GM11168 (cell line): ENCODE results near the gene FLYWCH1.

Experiments
- in situ Hi-C: fragments of 300-500 bp; cut with MboI; formaldehyde crosslinking; loops from one replicate; pipeline ENCODE4 v1.12.0; 2022; ENCODE audit warnings: low sequenced_read_pairs; ENCODE audit not compliant: unreplicated experiment

FLYWCH1 gene

GRCh38 chr16:2966043-2966807 is 54.5 kb downstream of the FLYWCH1 start:
- in situ Hi-C loops, result no loop called here

GRCh38 chr16:2966808-2967191 is 55.1 kb downstream of the FLYWCH1 start:
- in situ Hi-C loops, result no loop called here

DNA sequence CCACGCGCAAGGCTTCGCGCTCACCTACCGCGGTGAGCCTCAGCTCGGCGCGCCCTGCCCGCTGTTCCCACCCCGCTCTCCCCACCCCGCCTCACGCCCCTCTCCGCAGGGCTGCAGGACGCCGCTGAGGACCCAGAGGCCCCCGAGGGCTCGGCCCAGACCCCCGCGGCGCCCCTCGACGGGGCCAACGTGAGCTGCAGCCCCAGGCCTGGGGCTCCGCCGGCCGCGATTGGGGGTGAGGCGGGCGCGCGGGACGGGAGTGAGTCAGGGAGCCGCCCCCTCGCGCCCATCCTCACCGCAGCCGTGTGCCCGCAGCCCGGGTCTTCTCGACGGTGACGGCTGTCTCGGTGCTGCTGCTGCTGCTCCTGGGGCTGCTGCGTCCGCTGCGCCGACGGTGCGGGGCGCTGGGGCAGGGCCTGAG is 55.5 kb downstream of the FLYWCH1 start:
- in situ Hi-C loops, result no loop called here

GRCh38 chr16:2967721-2968161 is 56.0 kb downstream of the FLYWCH1 start:
- in situ Hi-C loops, result no loop called here

- in situ Hi-C loops, result no loop called here
Observed at GRCh38 chr16:2968368-2968737, 56.6 kb downstream of the FLYWCH1 start.

DNA sequence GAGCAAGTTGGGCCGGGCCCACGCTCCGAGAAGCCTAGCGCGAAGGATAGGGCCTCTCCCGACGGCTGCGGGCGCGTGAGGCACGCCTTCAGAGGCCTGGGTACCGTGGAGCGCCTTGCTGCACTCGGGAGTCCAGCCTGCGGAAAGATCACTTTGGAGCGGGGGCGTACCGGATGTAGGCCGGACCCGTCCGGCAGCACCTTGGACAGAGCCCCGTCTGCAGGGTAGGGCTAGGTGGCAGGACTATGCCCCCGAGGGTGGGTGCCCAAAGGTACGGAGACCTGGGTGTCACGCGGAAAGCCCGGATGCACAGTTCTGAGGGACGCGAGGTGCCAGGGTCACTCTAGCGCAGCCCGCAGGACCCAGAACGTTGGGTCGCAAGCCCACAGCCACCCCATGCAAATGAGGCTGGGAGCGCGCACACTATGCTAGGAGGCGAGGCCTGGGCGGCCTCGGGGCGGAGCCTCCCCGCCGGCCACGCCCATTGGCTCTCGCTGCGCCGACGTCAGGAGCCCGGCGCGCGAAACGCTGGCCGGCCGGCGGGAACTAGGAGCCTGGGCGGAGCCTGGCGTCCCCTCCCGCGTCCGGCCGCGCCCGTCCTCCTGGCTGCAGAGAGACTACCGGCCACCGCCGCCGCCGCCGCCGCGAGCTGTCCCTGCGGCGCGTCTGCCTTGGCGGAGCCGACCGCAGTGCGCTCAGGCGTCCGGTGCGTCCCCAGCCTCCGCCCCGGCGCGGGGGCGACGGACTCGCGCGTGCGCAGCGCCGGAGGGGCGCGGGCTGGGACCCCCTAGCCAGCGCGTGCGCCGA is 57.2 kb downstream of the FLYWCH1 start, which contains the start of gene PAQR4:
Gene PAQR4 (plus strand): TSS at position 611 of the 807 bp plus-strand sequence. CDS start 327 bp downstream, outside the sequence.
- in situ Hi-C loops, result no loop called here

GRCh38 chr16:2969545-2970521 is 58.1 kb downstream of the FLYWCH1 start:
- in situ Hi-C loops, result no loop called here

- in situ Hi-C loops, result no loop called here
Observed at GRCh38 chr16:2970563-2970962, 58.8 kb downstream of the FLYWCH1 start.

DNA sequence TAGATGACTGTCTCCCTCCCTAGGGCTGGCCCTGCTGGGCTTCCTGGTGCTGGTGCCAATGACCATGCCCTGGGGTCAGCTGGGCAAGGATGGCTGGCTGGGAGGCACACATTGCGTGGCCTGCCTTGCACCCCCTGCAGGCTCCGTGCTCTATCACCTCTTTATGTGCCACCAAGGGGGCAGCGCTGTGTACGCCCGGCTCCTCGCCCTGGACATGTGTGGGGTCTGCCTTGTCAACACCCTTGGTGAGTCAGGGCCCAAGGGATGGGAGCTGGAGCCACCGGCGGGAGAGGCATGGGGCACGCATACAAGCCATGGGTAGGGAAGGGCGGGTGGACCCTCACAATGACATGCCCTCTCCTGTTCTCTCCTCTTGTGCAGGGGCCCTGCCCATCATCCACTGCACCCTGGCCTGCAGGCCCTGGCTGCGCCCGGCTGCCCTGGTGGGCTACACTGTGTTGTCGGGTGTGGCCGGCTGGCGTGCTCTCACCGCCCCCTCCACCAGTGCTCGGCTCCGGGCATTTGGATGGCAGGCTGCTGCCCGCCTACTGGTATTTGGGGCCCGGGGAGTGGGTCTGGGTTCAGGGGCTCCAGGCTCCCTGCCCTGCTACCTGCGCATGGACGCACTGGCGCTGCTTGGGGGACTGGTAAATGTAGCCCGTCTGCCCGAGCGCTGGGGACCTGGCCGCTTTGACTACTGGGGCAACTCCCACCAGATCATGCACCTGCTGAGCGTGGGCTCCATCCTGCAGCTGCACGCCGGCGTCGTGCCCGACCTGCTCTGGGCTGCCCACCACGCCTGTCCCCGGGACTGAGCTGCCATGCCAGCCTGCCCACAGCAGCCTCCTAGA is 59.6 kb downstream of the FLYWCH1 start:
- in situ Hi-C loops, result no loop called here

- in situ Hi-C loops, result no loop called here
Observed at GRCh38 chr16:2971985-2972784, 60.5 kb downstream of the FLYWCH1 start.

GRCh38 chr16:2973093-2973492 is 61.4 kb downstream of the FLYWCH1 start:
- in situ Hi-C loops, result no loop called here

DNA sequence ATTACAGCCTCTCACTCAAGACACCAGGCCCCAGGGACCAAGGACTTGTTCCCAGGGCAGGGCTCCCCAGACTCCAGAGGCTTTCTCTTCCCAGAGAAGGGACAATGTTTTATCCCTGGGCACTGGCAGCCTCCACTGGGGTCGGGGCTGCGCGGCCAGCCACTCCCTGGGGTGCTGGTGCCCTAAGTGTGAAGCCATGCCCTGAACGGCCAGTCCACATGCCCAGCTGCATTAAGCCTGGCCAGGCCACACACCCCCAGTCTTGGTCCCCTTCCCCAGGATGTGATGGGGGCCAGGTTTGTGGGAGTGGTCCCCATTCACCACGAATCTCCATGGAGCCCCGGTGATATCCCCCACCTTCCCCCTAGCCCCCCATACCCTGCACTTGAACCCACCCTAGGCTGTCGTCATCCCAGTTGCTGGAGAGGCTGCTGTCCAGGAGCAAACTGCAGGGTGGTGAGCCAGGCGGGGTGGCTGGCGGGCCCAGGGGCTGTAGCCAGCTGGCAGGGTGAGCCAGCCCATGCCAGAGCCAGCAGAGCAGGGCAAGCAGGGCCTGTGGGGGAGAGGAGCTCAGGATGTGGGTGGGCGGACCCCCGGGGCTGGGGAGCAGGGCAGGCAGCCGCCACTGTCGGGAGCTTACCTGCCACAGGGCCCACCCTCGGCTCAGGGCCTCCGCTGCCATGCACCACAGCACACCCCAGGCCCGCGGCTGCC is 62.0 kb downstream of the FLYWCH1 start:
- in situ Hi-C loops, result no loop called here

GRCh38 chr16:2974319-2975056 is 62.8 kb downstream of the FLYWCH1 start:
- in situ Hi-C loops, result no loop called here

GRCh38 chr16:2975161-2975795 is 63.5 kb downstream of the FLYWCH1 start:
- in situ Hi-C loops, result no loop called here

DNA sequence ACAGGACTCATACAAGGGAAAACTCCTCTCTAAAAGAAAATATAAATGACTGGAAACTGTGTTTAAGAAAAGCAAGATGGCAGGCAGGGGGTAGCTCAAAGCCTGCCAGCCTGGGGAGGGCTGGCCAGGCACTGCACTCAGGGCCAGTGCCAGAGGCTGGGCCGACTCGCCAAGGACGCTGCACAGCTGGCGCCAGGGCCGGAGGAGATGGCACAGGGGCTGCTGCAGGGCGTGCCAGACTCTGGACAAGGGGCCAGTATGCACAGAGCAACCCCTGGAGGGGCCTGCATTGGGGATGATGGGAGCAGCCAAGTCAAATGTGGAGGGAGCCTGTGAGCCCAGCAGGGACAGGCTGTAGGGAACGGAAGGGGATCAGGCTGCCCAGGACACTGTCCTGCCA is 64.5 kb downstream of the FLYWCH1 start:
- in situ Hi-C loops, result no loop called here

GRCh38 chr16:2976673-2977072 is 64.9 kb downstream of the FLYWCH1 start:
- in situ Hi-C loops, result no loop called here

DNA sequence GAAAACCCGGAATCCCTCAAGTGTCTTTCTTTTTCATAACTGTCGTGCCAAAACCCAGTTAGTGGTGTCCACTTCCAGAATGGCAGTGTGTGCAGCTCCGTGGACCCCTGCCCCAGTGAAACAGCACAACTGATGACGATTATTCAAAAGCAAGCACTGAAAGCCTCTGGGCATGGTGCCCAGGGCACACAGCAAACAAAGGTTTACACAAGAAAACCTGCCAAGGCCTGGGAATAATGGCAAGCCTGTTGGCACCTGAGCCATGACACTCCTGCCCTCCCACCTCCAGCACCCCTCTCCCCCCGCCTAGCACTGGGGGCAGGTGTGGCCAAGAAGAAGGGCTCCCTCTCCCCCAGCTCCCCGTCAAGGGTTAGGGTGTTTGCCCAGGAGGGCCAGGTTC is 65.7 kb downstream of the FLYWCH1 start:
- in situ Hi-C loops, result no loop called here
